DOHH2 (cell line): ENCODE results near the gene LSAMP.

ENCODE experiments used
- H3F3A ChIP-seq: fragments of 200-600 bp; sonication (generic), shearing (Covaris generic); 2 replicates; pipeline ENCODE4 v1.6.0; 2016; ENCODE audit warnings: antibody characterized with exemption, mild to moderate bottlenecking; ENCODE audit not compliant: control insufficient read depth, insufficient read depth
- H3K27ac ChIP-seq: fragments of 200-600 bp; sonication (generic); 2 replicates; pipeline ENCODE4 v1.5.1; 2014; ENCODE audit warnings: low read depth, mild to moderate bottlenecking, low read length, moderate library complexity
- H3K27me3 ChIP-seq: fragments of 200-600 bp; sonication (generic); 2 replicates; pipeline ENCODE4 v1.6.1; 2014; ENCODE audit warnings: mild to moderate bottlenecking, low read length, mixed read lengths; ENCODE audit not compliant: control insufficient read depth
- H3K36me3 ChIP-seq: fragments of 200-600 bp; sonication (generic); 2 replicates; pipeline ENCODE4 v1.6.1; 2014; ENCODE audit warnings: mild to moderate bottlenecking, low read length, moderate library complexity, mixed read lengths; ENCODE audit not compliant: control insufficient read depth
- H3K4me1 ChIP-seq: fragments of 200-600 bp; sonication (generic); 2 replicates; pipeline ENCODE4 v1.6.1; 2014; ENCODE audit warnings: mild to moderate bottlenecking, low read length, mixed read lengths; ENCODE audit not compliant: control insufficient read depth
- H3K4me2 ChIP-seq: fragments of 200-600 bp; sonication (generic); 2 replicates; pipeline ENCODE4 v1.6.0; 2014; ENCODE audit warnings: mild to moderate bottlenecking, low read length, moderate library complexity
- H3K4me3 ChIP-seq: fragments of 200-600 bp; sonication (generic); 2 replicates; pipeline ENCODE4 v1.5.1; 2014; ENCODE audit warnings: mild to moderate bottlenecking, low read length, mixed read lengths
- H3K79me2 ChIP-seq: fragments of 200-600 bp; sonication (generic); 2 replicates; pipeline ENCODE4 v1.6.1; 2014; ENCODE audit warnings: mild to moderate bottlenecking, low read length, mixed read lengths; ENCODE audit not compliant: control insufficient read depth
- H3K9me2 ChIP-seq: fragments of 200-600 bp; sonication (generic); replicated peaks from 2 replicates; pipeline ENCODE4 v1.6.1; 2014; ENCODE audit warnings: mild to moderate bottlenecking, low read length, mixed read lengths; ENCODE audit not compliant: control insufficient read depth
- H3K9me3 ChIP-seq: fragments of 200-600 bp; sonication (generic); 2 replicates; pipeline ENCODE4 v1.6.1; 2014; ENCODE audit warnings: antibody characterized with exemption, low read length, mixed read lengths; ENCODE audit not compliant: control insufficient read depth, insufficient read depth
- H4K20me1 ChIP-seq: fragments of 200-600 bp; sonication (generic); 2 replicates; pipeline ENCODE4 v1.6.0; 2014; ENCODE audit warnings: low read depth, mild to moderate bottlenecking, antibody characterized with exemption, low read length, moderate library complexity; ENCODE audit not compliant: control insufficient read depth, insufficient read depth
- CTCF ChIP-seq: fragments of 200-600 bp; sonication (generic); IDR thresholded peaks from one replicate; pipeline ENCODE4 v1.5.1; 2014; ENCODE audit warnings: antibody characterized with exemption, mild to moderate bottlenecking, low read depth, low read length; ENCODE audit not compliant: poor library complexity, severe bottlenecking
- EZH2phosphoT487 ChIP-seq: fragments of 200-600 bp; sonication (generic); IDR thresholded peaks from 2 replicates; pipeline ENCODE4 v1.6.1; 2017; ENCODE audit warnings: borderline replicate concordance, mild to moderate bottlenecking, antibody characterized with exemption, low read length, moderate library complexity, mixed read lengths

Gene LSAMP

GRCh38 chr3:115899535-115899934 is 545.8 kb downstream of the LSAMP start:
- H3K36me3 ChIP-seq, result no peaks in the 10 kb centered on the region
- no peak overlapping the region for H3K4me2 ChIP-seq
- no peak for TF ChIP-seq EZH2phosphoT487
- no peak for TF ChIP-seq CTCF
- H3K4me3 ChIP-seq, result no peak overlapping the region
- H3K27ac ChIP-seq, result no peak overlapping the region
- H4K20me1 ChIP-seq, result no peaks in the 10 kb centered on the region
- no peaks in the 10 kb centered on the region for H3F3A ChIP-seq
- H3K9me2 ChIP-seq, result no peaks in the 10 kb centered on the region; the same call in 1 of the 2 replicates
- no peaks in the 10 kb centered on the region for H3K79me2 ChIP-seq
- H3K9me3 ChIP-seq, result no peaks in the 10 kb centered on the region
- no peaks in the 10 kb centered on the region for H3K4me1 ChIP-seq
- H3K27me3 ChIP-seq, result peaks cover 2% of the 10 kb centered on the region; the same call in 1 of the 2 replicates

DNA sequence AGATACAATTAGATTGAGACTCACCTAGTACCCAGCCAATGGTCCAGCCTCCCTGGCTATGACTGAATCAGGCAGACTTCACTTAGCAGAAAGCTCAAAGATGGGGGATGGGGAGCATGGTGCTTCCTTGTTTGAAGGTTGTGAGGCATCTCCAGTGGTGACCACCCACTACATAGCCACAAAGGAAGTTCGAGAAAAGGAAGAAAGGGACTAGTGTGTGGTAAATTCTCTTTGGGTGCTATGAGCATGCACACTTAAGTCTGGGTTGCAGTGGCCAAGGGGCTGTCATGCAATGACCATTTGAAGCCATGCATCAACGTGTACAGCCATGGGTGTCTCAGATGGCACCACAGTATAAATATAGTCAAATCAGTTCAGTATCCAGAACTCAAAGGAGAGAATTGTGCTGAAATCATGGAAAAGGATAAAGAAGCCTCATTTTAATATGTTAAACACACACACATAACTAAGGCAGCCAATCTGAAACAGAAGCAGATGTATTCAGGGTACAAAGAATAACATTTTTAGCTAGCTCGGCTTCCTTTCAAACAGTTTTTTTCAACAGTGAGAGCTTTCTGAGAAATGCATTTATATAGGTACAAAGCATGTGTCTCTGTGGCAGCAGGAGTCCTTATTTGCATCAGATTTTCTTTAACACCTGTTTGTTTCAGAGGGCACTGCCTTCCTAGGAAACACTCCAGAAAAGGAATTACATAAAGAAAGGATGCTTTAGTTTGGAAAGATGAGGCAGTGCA is 546.5 kb downstream of the LSAMP start:
- no peaks in the 10 kb centered on the region for H3F3A ChIP-seq
- TF ChIP-seq EZH2phosphoT487, result no peak
- no peak for TF ChIP-seq CTCF
- no peaks in the 10 kb centered on the region for H3K4me1 ChIP-seq
- H3K4me2 ChIP-seq, result no peak overlapping the region
- no peak overlapping the region for H3K27ac ChIP-seq
- H3K9me3 ChIP-seq, result no peaks in the 10 kb centered on the region
- H3K36me3 ChIP-seq, result no peaks in the 10 kb centered on the region
- H3K9me2 ChIP-seq, result no peaks in the 10 kb centered on the region
- H3K27me3 ChIP-seq, result no peaks in the 10 kb centered on the region
- H4K20me1 ChIP-seq, result no peaks in the 10 kb centered on the region
- no peaks in the 10 kb centered on the region for H3K79me2 ChIP-seq
- no peak overlapping the region for H3K4me3 ChIP-seq

GRCh38 chr3:115891006-115891636 is 554.2 kb downstream of the LSAMP start:
- Histone ChIP-seq H3F3A (no peaks in the 10 kb centered on the region), H3K4me2 (no peak overlapping the region)

More at GRCh38 chr3:115891006-115891636, 554.2 kb downstream of the LSAMP start:
- Histone ChIP-seq H3K4me1 (no peaks in the 10 kb centered on the region), H3K36me3 (no peaks in the 10 kb centered on the region), H3K9me2 (no peaks in the 10 kb centered on the region), H4K20me1 (no peaks in the 10 kb centered on the region), H3K9me3 (no peaks in the 10 kb centered on the region), H3K27ac (no peak overlapping the region), H3K79me2 (no peaks in the 10 kb centered on the region), H3K27me3 (no peaks in the 10 kb centered on the region), H3K4me3 (no peak overlapping the region)
- TF ChIP-seq EZH2phosphoT487 (no peak), CTCF (no peak)
